H1 (cell line): ENCODE data around the gene ACTL10. TPM values are rescaled to one million over a fixed set of nuclear protein-coding genes. Genes with fewer than 3 reads are reported as not detected.

Source experiments
- CTCF ChIA-PET: fragments of 300-600 bp; sonication (Branson Sonifier 250); formaldehyde crosslinking; loops from one replicate; lab custom pipeline; 2021; ENCODE audit not compliant: partially characterized antibody; lab: Charles Lee
- POLR2A ChIA-PET: fragments of 300-600 bp; sonication (Branson Sonifier 250); formaldehyde crosslinking; loops from one replicate; lab custom pipeline; 2021; ENCODE audit warnings: inconsistent platforms; ENCODE audit not compliant: partially characterized antibody; lab: Charles Lee
- DNase-seq, 2 experiments: peaks; one replicate each; pipeline versions ENCODE4 v3.0.0 to v3.0.0-alpha.2; 2010 to 2022; ENCODE audit warnings: low spot score in 2 of 2, low read depth in 1 of 2, mixed read lengths in 1 of 2
- FAIRE-seq: peaks from 2 replicates; lab custom pipeline; 2011; peaks lifted over from hg19 to GRCh38; lab: Jason Lieb, UNC
- H2AFZ ChIP-seq: 2 replicates; pipeline ENCODE4 v1.8.1; 2012; ENCODE audit warnings: low read length, inconsistent platforms
- H2AK5ac ChIP-seq: 2 replicates; pipeline ENCODE4 v1.6.1; 2013; ENCODE audit warnings: low read depth, low read length
- H2BK120ac ChIP-seq: replicated peaks from 2 replicates; pipeline ENCODE3; 2013; ENCODE audit warnings: low read depth, low read length, inconsistent platforms
- H2BK12ac ChIP-seq: 2 replicates; pipeline ENCODE4 v1.6.1; 2013; ENCODE audit warnings: low read depth, low read length
- H2BK15ac ChIP-seq: 2 replicates; pipeline ENCODE4 v1.6.1; 2013; ENCODE audit warnings: low read length
- H2BK20ac ChIP-seq: 2 replicates; pipeline ENCODE4 v1.6.1; 2013; ENCODE audit warnings: low read length
- H2BK5ac ChIP-seq: 2 replicates; pipeline ENCODE4 v1.6.1; 2013; ENCODE audit warnings: low read depth, low read length
- H3K14ac ChIP-seq: 2 replicates; pipeline ENCODE4 v1.6.1; 2013; ENCODE audit warnings: inconsistent platforms; ENCODE audit not compliant: insufficient read length
- H3K18ac ChIP-seq: 2 replicates; pipeline ENCODE4 v1.6.1; 2013; ENCODE audit warnings: low read length; ENCODE audit errors: extremely low read depth
- H3K23ac ChIP-seq: 2 replicates; pipeline ENCODE4 v1.6.1; 2013; ENCODE audit warnings: inconsistent platforms; ENCODE audit not compliant: insufficient read length
- H3K23me2 ChIP-seq: 2 replicates; pipeline ENCODE4 v1.6.1; 2013; ENCODE audit warnings: low read depth, low read length
- H3K27ac ChIP-seq: 2 replicates; pipeline ENCODE4 v1.6.1; 2011; ENCODE audit warnings: low read depth, low read length, inconsistent platforms
- H3K27me3 ChIP-seq, 4 experiments: replicated peaks in 1 of 4; 1 replicate in 1 of 4; 2 replicates in 3 of 4; pipeline versions ENCODE4 v1.6.1 to v1.8.1; 2011 to 2013; ENCODE audit warnings: low read length in 3 of 4, mild to moderate bottlenecking in 3 of 4, inconsistent platforms in 2 of 4, mixed read lengths in 2 of 4, moderate library complexity in 1 of 4; ENCODE audit not compliant: control insufficient read depth in 3 of 4, insufficient read depth in 3 of 4; ENCODE audit errors: extremely low read depth in 1 of 4
- H3K36me3 ChIP-seq, 4 experiments: 2 replicates each; pipeline versions ENCODE4 v1.6.1 to v1.8.1; 2011 to 2013; ENCODE audit warnings: mild to moderate bottlenecking in 4 of 4, low read length in 3 of 4, moderate library complexity in 2 of 4, control low read depth in 1 of 4, inconsistent platforms in 1 of 4; ENCODE audit not compliant: insufficient read depth in 4 of 4, control insufficient read depth in 2 of 4
- H3K4ac ChIP-seq: replicated peaks from 2 replicates; pipeline ENCODE3; 2013; ENCODE audit warnings: low read length, low read depth, mixed read lengths, inconsistent platforms; ENCODE audit not compliant: insufficient read length
- H3K4me1 ChIP-seq, 4 experiments: replicated peaks in 1 of 4; 1 replicate in 1 of 4; 2 replicates in 3 of 4; pipeline versions ENCODE4 v1.6.1 to v1.8.1; 2011 to 2013; ENCODE audit warnings: low read length in 3 of 4, inconsistent platforms in 2 of 4, mixed read lengths in 1 of 4; ENCODE audit not compliant: insufficient read depth in 4 of 4, control insufficient read depth in 3 of 4
- H3K4me2 ChIP-seq, 2 experiments: 2 replicates each; pipeline versions ENCODE4 v1.6.1 to v1.8.1; 2011 to 2013; ENCODE audit warnings: low read depth in 2 of 2, low read length in 2 of 2, control low read depth in 1 of 2, inconsistent platforms in 1 of 2, mild to moderate bottlenecking in 1 of 2; ENCODE audit not compliant: insufficient read depth in 1 of 2
- H3K4me3 ChIP-seq, 4 experiments: fragments of 200-600, 300-600 bp in 1 of 4; sonication (generic), shearing (Covaris generic), sonication (Bioruptor Twin) in 1 of 4; 2 replicates each; pipeline versions ENCODE4 v1.5.1 to v1.8.1; 2011 to 2016; ENCODE audit warnings: low read length in 4 of 4, low read depth in 3 of 4, control low read depth in 2 of 4, inconsistent platforms in 2 of 4, mild to moderate bottlenecking in 2 of 4, mixed read lengths in 1 of 4, moderate library complexity in 1 of 4; ENCODE audit not compliant: insufficient read depth in 2 of 4; ENCODE audit errors: extremely low read depth in 1 of 4
- H3K56ac ChIP-seq: replicated peaks from 2 replicates; pipeline ENCODE3; 2013; ENCODE audit warnings: low read depth, mild to moderate bottlenecking, mixed read lengths, low read length, inconsistent platforms; ENCODE audit not compliant: insufficient read length
- H3K79me1 ChIP-seq: 2 replicates; pipeline ENCODE4 v1.6.1; 2013; ENCODE audit warnings: low read depth, low read length, control low read depth
- H3K79me2 ChIP-seq, 2 experiments: 2 replicates each; pipeline versions ENCODE4 v1.6.1 to v1.8.1; 2012 to 2013; ENCODE audit warnings: low read length in 2 of 2, mild to moderate bottlenecking in 2 of 2, inconsistent platforms in 1 of 2; ENCODE audit not compliant: insufficient read depth in 2 of 2, control insufficient read depth in 1 of 2
- H3K9ac ChIP-seq, 4 experiments: replicated peaks in 1 of 4; 1 replicate in 1 of 4; 2 replicates in 3 of 4; pipeline versions ENCODE4 v1.6.1 to v1.8.1; 2011 to 2013; ENCODE audit warnings: low read depth in 3 of 4, low read length in 3 of 4, control low read depth in 2 of 4, mild to moderate bottlenecking in 2 of 4, moderate library complexity in 2 of 4, inconsistent platforms in 1 of 4; ENCODE audit errors: extremely low read depth in 1 of 4
- H3K9me3 ChIP-seq, 2 experiments: 2 replicates each; pipeline versions ENCODE4 v1.6.1 to v1.8.1; 2012 to 2013; ENCODE audit warnings: mild to moderate bottlenecking in 2 of 2, moderate library complexity in 2 of 2, control low read depth in 1 of 2, inconsistent platforms in 1 of 2, low read depth in 1 of 2, low read length in 1 of 2, mixed read lengths in 1 of 2; ENCODE audit not compliant: insufficient read depth in 2 of 2
- H4K20me1 ChIP-seq, 2 experiments: replicated peaks in 1 of 2; 2 replicates each; pipeline versions ENCODE3 to v1.8.1; 2011 to 2013; ENCODE audit warnings: inconsistent platforms in 2 of 2, low read length in 2 of 2, mild to moderate bottlenecking in 1 of 2; ENCODE audit not compliant: insufficient read depth in 2 of 2, control insufficient read depth in 1 of 2
- H4K5ac ChIP-seq: 2 replicates; pipeline ENCODE4 v1.6.1; 2013; ENCODE audit warnings: low read length, low read depth, mixed read lengths, inconsistent platforms; ENCODE audit not compliant: insufficient read length
- H4K8ac ChIP-seq: 2 replicates; pipeline ENCODE4 v1.8.0; 2013; ENCODE audit warnings: mild to moderate bottlenecking, moderate library complexity, low read length, inconsistent platforms; ENCODE audit not compliant: insufficient read depth; ENCODE audit errors: extremely low read depth
- H4K91ac ChIP-seq: replicated peaks from 2 replicates; pipeline ENCODE3; 2013; ENCODE audit warnings: low read length, mixed read lengths, inconsistent platforms; ENCODE audit not compliant: insufficient read length
- FOSL1 ChIP-seq: IDR thresholded peaks from 2 replicates; pipeline ENCODE4 v1.6.1; 2011; ENCODE audit warnings: mild to moderate bottlenecking, low read depth, low read length, moderate library complexity; ENCODE audit not compliant: insufficient read depth
- JUN ChIP-seq: IDR thresholded peaks from 2 replicates; pipeline ENCODE4 v1.6.1; 2011; ENCODE audit warnings: low read depth, mild to moderate bottlenecking, improper control_type of control experiment, low read length
- PHF8 ChIP-seq: fragments of 200-600 bp; sonication (generic); conservative IDR thresholded peaks from 2 replicates; pipeline ENCODE4 v1.7.1; 2012; ENCODE audit warnings: low read depth, mild to moderate bottlenecking, inconsistent platforms, low read length, moderate library complexity
- POLR2A ChIP-seq, 2 experiments: IDR thresholded peaks; 1 replicate in 1 of 2; 2 replicates in 1 of 2; pipeline ENCODE4 v1.6.1; 2011; ENCODE audit warnings: low read depth in 2 of 2, low read length in 2 of 2, mild to moderate bottlenecking in 2 of 2; ENCODE audit errors: control extremely low read depth in 1 of 2
- SIX5 ChIP-seq: IDR thresholded peaks from 2 replicates; pipeline ENCODE4 v1.6.1; 2011; ENCODE audit warnings: mild to moderate bottlenecking, low read depth, low read length
- SP2 ChIP-seq: IDR thresholded peaks from 2 replicates; pipeline ENCODE4 v1.6.1; 2012; ENCODE audit warnings: mild to moderate bottlenecking, low read length, inconsistent platforms
- TBP ChIP-seq: IDR thresholded peaks from 2 replicates; pipeline ENCODE4 v1.6.1; 2011; ENCODE audit warnings: low read depth, low read length, improper control_type of control experiment
- WGBS, 2 experiments: shearing (Covaris generic) in 1 of 2; methylation state at CpG; one replicate each; pipeline versions ENCODE4 v1.1.6 to v1.1.7; 2013 to 2015; ENCODE audit warnings: low lambda C conversion rate in 2 of 2, mixed read lengths in 2 of 2, inconsistent platforms in 1 of 2, low coverage in 1 of 2, missing lambda C conversion rate in 1 of 2; ENCODE audit not compliant: insufficient replicate concordance in 2 of 2, insufficient coverage in 1 of 2, insufficient read length in 1 of 2; ENCODE audit errors: extremely low coverage in 1 of 2, missing lambda C conversion rate in 1 of 2; 5-methylcytosine and 5-hydroxymethylcytosine counted together
- polyA plus RNA-seq, 7 experiments: library from polyadenylated mRNA; depleted of rRNA in 3 of 7; stranded (reverse) in 5 of 7; unstranded in 2 of 7; fragments of >200 nt in 5 of 7; fragments of 200-250 nt in 2 of 7; gene quantifications; 1 replicate in 5 of 7; 2 replicates in 1 of 7; 4 replicates in 1 of 7; pipeline versions ENCODE4 v1.2.1 to v1.2.3, GENCODE V29; 2011 to 2013; ENCODE audit warnings: missing spikeins in 2 of 7, mixed read lengths in 2 of 7
- total RNA-seq: library from RNA; stranded (reverse); fragmentation: NEBNext Ultra II Directional; extraction: Animal tissue kit (Norgen Biotek cat#: 25700); gene quantifications from 2 replicates; pipeline ENCODE4 v1.2.1, GENCODE V29; 2021
- TF ChIP-seq, protein P1 (sequence below), 3 experiments: IDR thresholded peaks; 1 replicate in 2 of 3; 2 replicates in 1 of 3; pipeline versions ENCODE4 v1.5.1 to v1.6.1; 2011; ENCODE audit warnings: low read length in 3 of 3, mild to moderate bottlenecking in 3 of 3, inconsistent platforms in 2 of 3, low read depth in 1 of 3, moderate library complexity in 1 of 3; ENCODE audit not compliant: insufficient read depth in 1 of 3; ENCODE audit errors: control extremely low read depth in 1 of 3

The ACTL10 gene
- total and polyA plus RNA-seq, 2 of the 8 experiments (the other 6 are each of a cell fraction or from before 2014, with no cell fraction given), result 0.26 TPM; not detected in 1

DNA sequence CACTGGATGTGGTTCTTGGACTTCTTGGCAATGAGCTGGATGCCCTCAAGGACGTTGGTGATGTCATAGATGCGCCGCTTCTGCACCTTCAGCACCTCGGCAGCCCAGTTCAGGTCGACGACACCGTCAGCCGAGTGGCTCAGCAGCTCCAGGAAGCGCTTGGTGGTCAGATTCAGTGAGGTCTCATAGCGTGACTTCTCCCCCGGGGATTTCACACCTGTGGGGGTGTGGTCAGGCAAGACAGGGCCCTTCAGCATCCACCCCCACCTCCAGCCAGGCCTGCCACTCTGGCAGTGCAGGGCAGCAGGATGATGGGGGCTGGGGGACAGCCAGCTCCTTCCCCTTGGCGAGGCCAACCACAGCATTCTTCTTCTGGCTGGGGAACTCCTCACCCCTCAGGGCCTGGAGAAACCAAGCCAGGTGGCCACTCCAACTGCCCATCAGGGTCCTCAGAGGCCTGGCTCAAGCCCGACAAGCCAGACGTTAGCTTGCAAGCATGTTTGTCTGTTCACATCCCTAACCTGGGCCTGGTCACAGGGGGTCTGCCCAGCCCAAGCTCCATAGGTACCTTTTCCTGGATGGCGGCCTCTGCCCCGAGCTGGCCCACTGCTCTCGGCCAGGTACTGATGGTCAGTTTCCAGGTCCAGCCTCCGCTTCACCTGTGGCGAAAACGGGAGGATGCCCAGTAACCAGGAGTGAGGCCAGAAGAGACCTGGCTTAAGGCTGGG, 13.2 kb downstream of the ACTL10 start:
- H4K20me1 ChIP-seq, result peaks cover 19 to 58% of the 10 kb centered on the region in 2 experiments
- no peak overlapping the region for H2BK15ac ChIP-seq
- CTCF ChIA-PET, result interaction anchor here (0.6 to 2.1 kb wide), 5 partner anchors 9 to 16 kb away, joined by 3 to 14 read pairs (median 3); partner anchors contain the start of gene ACTL10
- no peak overlapping the region for H2AK5ac ChIP-seq
- H2AFZ ChIP-seq, result no peak overlapping the region
- no peak overlapping the region for H3K18ac ChIP-seq
- peaks cover 19 to 38% (median 33%) of the 10 kb centered on the region in 4 experiments; a peak in 7 of 8 replicates for H3K36me3 ChIP-seq
- no peak overlapping the region for H3K14ac ChIP-seq
- no peak overlapping the region for H2BK120ac ChIP-seq
- WGBS, 2 experiments, result 91% methylated on average over 20 of the region's 20 CpGs; no CpG with 5 or more reads in 1 of the 2 experiments
- no peak overlapping the region; the same call in 1 of the 2 replicates for H4K8ac ChIP-seq
- POLR2A ChIA-PET, result interaction anchor here (1.2 to 14.0 kb wide), 4 partner anchors 10 to 40 kb away, joined by 4 to 245 read pairs (median 4); partner anchors contain the start of genes ACTL10, C20orf144, NECAB3 and PXMP4
- no peaks in the 10 kb centered on the region for H3K9me3 ChIP-seq
- H4K5ac ChIP-seq, result no peak overlapping the region
- H3K27me3 ChIP-seq, result no peaks in the 10 kb centered on the region
- no peak overlapping the region for H3K23ac ChIP-seq
- no peak overlapping the region for H2BK20ac ChIP-seq
- H3K23me2 ChIP-seq, result peaks cover 4% of the 10 kb centered on the region; the same call in 1 of the 2 replicates
- no peak overlapping the region for H3K4me2 ChIP-seq
- no peak overlapping the region for H2BK12ac ChIP-seq
- no peak overlapping the region for H3K56ac ChIP-seq
- H3K4me3 ChIP-seq, result no peak overlapping the region
- H4K91ac ChIP-seq, result no peak overlapping the region
- no peak overlapping the region for H3K9ac ChIP-seq
- H3K27ac ChIP-seq, result no peak overlapping the region
- H3K4ac ChIP-seq, result no peak overlapping the region
- DNase-seq (no peak), FAIRE-seq (no peak)
- peaks cover 4 to 20% (median 7%) of the 10 kb centered on the region in 4 experiments for H3K4me1 ChIP-seq
- peaks cover 15% of the 10 kb centered on the region for H3K79me1 ChIP-seq
- H3K79me2 ChIP-seq, result peaks cover 0 to 44% of the 10 kb centered on the region in 2 experiments; a peak in 3 of 4 replicates
- TF ChIP-seq FOSL1 (no peak), SP2 (no peak), TBP (no peak), PHF8 (no peak), POLR2A (IDR thresholded peaks at IDR 0.05; ENCODE audit: control extremely low read depth in 1 of 2, low read depth in 2 of 2, low read length in 2 of 2) (peak in 1 of 2 experiments; percentile 14; a peak in 1 of 3 replicates), JUN (no peak), SIX5 (no peak)
- TF ChIP-seq, protein P1, sequence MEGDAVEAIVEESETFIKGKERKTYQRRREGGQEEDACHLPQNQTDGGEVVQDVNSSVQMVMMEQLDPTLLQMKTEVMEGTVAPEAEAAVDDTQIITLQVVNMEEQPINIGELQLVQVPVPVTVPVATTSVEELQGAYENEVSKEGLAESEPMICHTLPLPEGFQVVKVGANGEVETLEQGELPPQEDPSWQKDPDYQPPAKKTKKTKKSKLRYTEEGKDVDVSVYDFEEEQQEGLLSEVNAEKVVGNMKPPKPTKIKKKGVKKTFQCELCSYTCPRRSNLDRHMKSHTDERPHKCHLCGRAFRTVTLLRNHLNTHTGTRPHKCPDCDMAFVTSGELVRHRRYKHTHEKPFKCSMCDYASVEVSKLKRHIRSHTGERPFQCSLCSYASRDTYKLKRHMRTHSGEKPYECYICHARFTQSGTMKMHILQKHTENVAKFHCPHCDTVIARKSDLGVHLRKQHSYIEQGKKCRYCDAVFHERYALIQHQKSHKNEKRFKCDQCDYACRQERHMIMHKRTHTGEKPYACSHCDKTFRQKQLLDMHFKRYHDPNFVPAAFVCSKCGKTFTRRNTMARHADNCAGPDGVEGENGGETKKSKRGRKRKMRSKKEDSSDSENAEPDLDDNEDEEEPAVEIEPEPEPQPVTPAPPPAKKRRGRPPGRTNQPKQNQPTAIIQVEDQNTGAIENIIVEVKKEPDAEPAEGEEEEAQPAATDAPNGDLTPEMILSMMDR (IDR thresholded peaks at IDR 0.05; ENCODE audit: control extremely low read depth in 1 of 3, insufficient read depth in 1 of 3, low read depth in 1 of 3, low read length in 3 of 3), result no peak
- TF ChIP-seq, all 59 proteins: peak for 1
- H2BK5ac ChIP-seq, result no peak overlapping the region
